Retinal pigment epithelial cell (primary cell): ENCODE measurements around the gene STOX1.
"Not testable (repeated sequence)": the region's sequence is repeated elsewhere in the genome, so short reads cannot be mapped to it uniquely, and the experiment has no call there.

Experiments
- DNase-seq: peaks from one replicate; pipeline ENCODE4 v3.0.0-alpha.2; 2010; ENCODE audit warnings: low read depth
- H3K4me3 ChIP-seq: 2 replicates; pipeline ENCODE4 v1.5.1; 2011; ENCODE audit warnings: mild to moderate bottlenecking, low read length, control low read depth, moderate library complexity
- CTCF ChIP-seq: conservative IDR thresholded peaks from 2 replicates; pipeline ENCODE4 v1.5.1; 2011; ENCODE audit warnings: low read depth, low read length, control low read depth, inconsistent platforms

Gene STOX1

GRCh38 chr10:68856352-68856751 lies 29.0 kb downstream of the STOX1 start:
- H3K4me3 ChIP-seq: no peak overlapping the region
- DNase-seq: no peak
- TF ChIP-seq CTCF: no peak

GRCh38 chr10:68857005-68857404 lies 29.7 kb downstream of the STOX1 start:
- no peak overlapping the region for H3K4me3 ChIP-seq
- no peak for TF ChIP-seq CTCF
- DNase-seq: no peak

- TF ChIP-seq CTCF: no peak
- H3K4me3 ChIP-seq: no peak overlapping the region
- DNase-seq: no peak
Measured at GRCh38 chr10:68861253-68861652, 33.9 kb downstream of the STOX1 start.

GRCh38 chr10:68864611-68865010 lies 37.3 kb downstream of the STOX1 start:
- no peak for DNase-seq
- no peak overlapping the region for H3K4me3 ChIP-seq
- no peak for TF ChIP-seq CTCF

- DNase-seq, H3K4me3 ChIP-seq: not testable (repeated sequence)
Measured at GRCh38 chr10:68868173-68868572, 40.8 kb downstream of the STOX1 start.

- H3K4me3 ChIP-seq: no peak overlapping the region
- no peak for TF ChIP-seq CTCF
- DNase-seq: no peak
Measured at GRCh38 chr10:68869623-68870022, 42.3 kb downstream of the STOX1 start.

DNA sequence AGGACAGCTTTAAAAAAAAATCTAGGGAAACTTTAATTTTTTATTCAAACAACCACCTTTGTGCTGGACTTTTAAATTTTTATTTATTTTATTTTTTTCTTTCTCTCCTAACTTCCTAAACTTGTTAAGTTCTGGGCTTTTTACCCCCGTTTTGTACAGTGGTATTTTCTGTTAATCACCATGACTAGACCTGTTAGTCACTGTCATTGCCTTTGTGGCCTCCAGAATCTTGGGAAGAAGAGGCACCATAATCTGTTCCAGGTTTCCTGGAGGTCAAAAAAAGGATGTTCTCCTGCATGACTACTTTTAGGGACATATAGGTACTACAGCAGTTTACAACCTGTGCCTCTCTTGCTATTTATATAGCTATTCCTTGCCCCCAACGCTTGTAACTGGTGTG lies 42.7 kb downstream of the STOX1 start:
- no peak for TF ChIP-seq CTCF
- no peak for DNase-seq
- no peak overlapping the region for H3K4me3 ChIP-seq

DNA sequence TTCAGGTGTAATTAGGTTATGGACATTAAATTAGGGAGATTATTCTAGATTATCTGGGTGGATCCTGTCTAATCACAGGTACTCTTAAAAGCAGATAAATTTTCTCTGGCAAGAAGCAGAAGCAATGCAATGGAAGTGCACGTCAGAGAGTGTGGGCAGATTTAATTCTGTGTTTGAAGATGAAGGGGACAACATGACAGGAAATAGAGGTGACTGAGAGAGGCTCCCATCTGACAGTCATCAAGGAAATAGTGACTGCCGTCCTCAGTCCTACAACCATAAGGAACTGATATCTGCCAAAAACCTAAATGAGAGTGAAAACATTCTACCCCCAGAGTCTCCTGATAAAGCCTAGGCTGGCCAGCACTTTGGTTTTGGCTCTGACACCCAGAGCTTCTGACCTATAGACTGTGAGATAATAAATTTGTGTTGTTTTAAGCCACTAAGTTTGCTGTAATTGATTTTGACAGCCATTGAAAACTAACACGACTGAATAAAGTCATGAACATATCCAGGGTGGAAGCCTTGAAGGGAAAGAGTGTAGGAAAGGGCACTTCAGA lies 43.3 kb downstream of the STOX1 start:
- no peak for TF ChIP-seq CTCF
- no peak overlapping the region for H3K4me3 ChIP-seq
- no peak for DNase-seq
